Ureter (tissue), 1 donor: ENCODE measurements around the gene TNFAIP8L3. TPM values are rescaled to one million over a fixed set of nuclear protein-coding genes. Genes with fewer than 3 reads are reported as not detected.
"Not testable (repeated sequence)": the region's sequence is repeated elsewhere in the genome, so short reads cannot be mapped to it uniquely, and the experiment has no call there.

Experiments
- DNase-seq: peaks from one replicate; pipeline ENCODE4 v3.0.0-alpha.2; 2020; ENCODE audit warnings: low spot score
- total RNA-seq: library from RNA; stranded (reverse); gene quantifications from one replicate; pipeline ENCODE4 v1.2.4, GENCODE V29; 2023
- donor health status: DM: yes; HTN: yes; CAD: no.

TNFAIP8L3 gene
- 20.6 TPM for total RNA-seq

- DNase-seq, result peak; percentile 48
Measured at GRCh38 chr15:51094606-51095569, at the start of gene TNFAIP8L3. Gene TNFAIP8L3 (minus strand): TSS chr15:51094906. CDS start chr15:51094595, 311 bp downstream.

DNA sequence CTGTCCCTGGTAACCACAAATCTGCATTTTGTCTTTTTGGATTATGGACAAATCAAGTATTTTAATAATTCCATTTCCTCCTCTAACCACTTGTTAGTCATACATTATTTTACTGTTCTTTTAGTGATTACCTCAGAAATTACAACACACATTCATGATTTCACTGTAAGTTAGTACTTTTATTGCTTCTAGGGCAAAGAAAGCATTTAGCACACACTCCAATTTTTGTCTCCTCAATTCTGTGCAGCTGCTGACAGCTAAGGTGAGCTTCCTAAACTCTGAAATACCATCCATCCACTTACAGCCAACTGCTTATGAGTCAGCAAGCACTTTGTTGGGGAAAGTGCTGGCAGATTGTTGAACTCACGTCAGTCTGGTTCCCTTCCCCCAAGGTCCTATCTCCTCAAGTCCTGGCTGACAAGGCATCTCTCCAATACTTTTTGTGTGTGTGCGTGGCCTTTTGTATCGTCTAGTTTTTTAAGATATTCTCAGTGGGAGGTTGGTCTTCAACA lies 49.4 kb upstream of the TNFAIP8L3 start:
- DNase-seq, result no peak

DNA sequence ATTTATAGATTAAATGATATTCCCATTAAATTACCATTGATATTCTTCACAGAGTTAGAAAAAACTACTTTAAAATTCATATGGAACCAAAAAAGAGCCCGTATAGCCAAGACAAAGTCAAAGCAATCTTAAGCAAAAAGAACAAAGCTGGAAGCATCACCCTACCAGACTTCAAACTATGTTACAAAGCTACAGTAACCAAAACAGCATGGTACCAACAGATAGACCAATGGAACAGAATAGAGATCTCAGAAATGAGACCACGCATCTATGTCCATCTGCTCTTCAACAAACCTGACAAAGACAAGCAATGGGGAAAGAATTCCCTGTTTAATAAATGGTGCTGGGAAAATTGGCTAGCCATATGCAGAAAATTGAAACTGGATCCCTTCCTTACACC lies 45.6 kb upstream of the TNFAIP8L3 start:
- not testable (repeated sequence) for DNase-seq

DNA sequence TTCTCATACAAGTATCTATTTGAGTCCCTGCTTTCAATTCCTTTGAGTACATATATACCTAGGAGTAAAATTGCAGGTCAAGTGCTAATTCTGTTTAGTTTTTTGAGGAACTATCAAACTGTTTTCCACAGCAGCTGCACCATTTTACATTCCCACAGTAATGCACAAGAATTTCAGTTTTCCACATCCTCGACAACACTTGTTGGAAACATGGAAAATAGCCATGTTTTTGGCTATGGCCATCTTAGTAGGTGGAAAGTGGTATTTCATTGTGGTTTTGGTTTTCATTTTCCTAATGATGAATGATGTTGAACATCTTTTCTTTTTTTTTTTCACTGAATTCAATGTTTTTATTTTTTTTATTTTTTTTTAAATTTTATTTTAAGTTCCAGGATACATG lies 44.4 kb upstream of the TNFAIP8L3 start:
- no peak for DNase-seq

- DNase-seq, result no peak
Measured at GRCh38 chr15:51137880-51138430, 43.2 kb upstream of the TNFAIP8L3 start.

- DNase-seq, result no peak
Measured at GRCh38 chr15:51137024-51137423, 42.3 kb upstream of the TNFAIP8L3 start.

DNA sequence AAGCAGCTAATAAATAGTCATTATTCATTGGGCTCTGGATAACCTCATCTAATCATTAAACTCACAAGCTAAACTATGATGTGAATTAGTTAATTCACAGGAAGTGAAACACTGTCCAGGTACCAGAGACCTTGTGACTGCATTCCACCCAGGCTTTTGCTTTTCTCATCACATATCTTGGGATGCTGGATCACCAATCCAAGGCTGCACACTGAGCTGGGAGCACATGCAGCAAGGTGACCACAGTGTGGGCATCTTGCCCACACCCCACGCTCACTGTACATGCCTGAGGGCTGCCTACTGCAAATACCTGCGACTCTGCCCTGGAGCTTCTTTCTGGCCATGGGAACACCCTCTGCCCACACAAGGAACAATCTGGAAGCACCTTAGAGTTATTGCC lies 40.6 kb upstream of the TNFAIP8L3 start:
- no peak for DNase-seq

GRCh38 chr15:51134416-51135199 lies 39.9 kb upstream of the TNFAIP8L3 start:
- no peak for DNase-seq

DNA sequence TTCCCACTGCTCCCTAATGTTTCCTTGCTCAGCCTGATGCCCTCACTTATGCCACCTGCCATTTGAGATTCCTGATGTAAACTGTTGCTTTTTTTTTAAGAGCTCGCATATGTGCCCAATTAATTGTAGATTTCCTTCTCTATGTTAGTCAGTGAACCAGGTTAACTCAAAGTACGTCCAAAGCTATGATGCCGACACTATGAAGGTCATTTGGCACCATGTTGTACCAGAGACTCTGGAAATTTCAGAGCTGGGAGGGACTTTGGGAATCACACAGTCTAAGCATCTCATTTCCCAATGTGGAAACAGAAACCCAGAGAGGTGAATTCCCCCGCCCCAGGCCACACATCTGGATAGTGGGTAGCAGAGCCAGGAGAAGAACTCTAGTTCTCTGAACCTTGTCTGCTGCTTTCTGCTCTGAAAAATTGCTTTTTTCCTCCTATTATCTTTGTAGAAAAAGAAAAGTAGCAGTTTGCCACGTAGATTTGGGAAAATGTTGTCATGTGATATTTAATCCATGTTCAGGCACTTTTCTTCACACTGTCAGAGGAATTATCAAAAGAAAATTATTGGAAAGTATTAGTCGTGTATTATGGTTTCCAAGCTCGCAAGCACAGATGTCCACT lies 38.5 kb upstream of the TNFAIP8L3 start:
- DNase-seq, result no peak

DNA sequence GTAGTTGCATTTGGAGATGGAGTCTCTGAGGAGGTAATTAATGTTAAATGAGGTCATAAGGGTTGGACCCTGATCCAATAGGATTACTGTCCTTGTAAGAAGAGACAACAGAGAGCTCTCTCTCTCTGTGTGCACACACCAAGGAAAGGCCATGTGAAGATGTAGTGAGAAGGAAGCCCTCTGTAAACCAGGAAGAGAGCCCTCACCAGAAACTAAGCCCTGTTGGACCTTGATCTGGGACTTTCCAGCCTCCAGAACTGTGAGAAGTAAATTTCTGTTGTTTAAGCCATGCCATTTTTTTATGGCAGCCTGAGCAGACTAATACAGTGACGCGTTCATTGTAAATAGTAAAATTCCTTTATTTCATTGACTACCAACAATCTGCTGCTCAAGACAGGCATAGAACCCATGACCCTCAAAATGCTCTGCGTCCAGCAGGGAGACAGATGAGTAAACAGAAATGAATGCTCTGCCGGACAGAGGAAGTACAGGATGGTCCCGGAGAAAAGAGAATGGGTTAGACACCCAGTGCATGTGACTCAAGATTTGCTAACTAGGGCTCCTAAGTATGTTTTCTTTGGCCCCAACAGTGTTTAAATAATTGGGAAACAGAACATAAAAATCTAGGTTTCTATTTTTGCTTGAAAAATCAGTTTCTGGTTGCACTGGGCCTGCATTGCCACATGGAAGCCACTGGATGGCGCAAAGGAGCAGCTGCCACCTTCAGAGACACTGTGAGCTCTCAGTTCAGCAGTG lies 37.9 kb upstream of the TNFAIP8L3 start:
- peak; percentile 68 for DNase-seq

- no peak for DNase-seq
Measured at GRCh38 chr15:51131596-51132290, 37.0 kb upstream of the TNFAIP8L3 start.

DNA sequence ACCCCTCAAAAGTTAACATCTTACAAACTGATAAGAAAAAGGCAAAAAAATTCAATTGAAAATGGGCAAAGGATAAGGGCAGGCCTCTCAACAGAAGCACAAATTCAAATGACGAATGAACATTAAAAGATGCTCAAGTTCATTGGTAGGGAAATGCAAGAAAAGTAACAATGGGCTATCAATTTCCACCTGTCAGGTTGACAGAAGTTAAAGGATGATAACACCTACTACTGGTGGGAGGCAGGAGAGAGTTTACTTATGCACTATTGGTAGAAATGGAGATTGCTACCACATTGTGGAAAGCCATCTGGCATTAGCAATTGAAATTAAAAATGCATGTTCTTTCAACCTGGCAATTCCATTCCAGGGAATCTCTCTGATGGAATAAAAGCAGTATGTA lies 35.6 kb upstream of the TNFAIP8L3 start:
- no peak for DNase-seq

DNA sequence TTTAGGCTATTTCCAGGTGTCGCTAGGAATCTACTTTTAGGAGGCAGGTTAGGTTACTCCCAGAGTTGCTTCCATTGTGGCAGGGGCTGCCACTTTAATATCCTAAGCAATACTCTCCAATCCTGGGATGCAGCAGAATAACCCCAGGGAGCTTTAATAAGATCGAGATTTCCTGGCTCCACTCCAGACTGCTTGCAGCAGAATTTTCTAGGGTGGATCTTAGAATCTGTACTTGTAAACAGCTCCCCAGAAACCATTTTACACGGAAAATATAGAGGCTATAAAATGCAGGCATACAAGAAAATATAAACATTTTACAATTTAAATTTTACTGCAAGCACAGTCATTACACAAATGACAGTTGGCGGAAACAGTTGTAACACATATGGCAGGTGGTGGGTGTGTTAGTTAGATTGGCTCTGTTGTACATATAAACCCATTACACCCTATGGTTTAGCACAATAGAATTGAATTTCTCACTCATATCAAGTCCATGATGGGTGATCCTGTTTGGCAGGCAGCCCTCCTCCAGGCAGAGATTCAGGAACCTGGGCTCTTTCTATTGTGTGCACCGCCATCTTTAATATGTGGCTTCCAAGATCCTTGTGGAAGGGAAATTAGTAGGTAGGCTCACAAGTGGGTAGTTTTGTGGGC lies 35.0 kb upstream of the TNFAIP8L3 start:
- DNase-seq, result no peak

GRCh38 chr15:51128701-51129100 lies 34.0 kb upstream of the TNFAIP8L3 start:
- DNase-seq, result no peak

- no peak for DNase-seq
Measured at GRCh38 chr15:51126842-51127241, 32.1 kb upstream of the TNFAIP8L3 start.

DNA sequence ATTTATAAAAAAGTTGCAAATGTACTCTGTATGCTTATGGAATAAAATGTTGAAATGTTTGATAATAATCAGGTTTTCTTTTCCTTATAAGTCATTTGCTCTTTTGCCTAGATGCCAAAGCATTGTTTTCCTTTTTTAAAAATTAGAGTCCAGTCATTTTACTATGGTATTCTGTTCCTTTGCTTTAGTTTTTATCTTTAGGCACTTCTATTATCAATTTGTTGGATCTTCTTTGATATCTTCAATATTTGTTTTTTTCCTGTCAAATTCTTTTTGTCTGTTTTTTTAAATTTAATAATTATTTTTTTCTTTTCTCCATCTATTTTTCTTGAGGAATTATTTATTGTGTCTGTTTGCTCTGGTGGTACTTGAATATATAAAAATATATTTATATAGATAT lies 28.3 kb upstream of the TNFAIP8L3 start:
- not testable (repeated sequence) for DNase-seq

DNA sequence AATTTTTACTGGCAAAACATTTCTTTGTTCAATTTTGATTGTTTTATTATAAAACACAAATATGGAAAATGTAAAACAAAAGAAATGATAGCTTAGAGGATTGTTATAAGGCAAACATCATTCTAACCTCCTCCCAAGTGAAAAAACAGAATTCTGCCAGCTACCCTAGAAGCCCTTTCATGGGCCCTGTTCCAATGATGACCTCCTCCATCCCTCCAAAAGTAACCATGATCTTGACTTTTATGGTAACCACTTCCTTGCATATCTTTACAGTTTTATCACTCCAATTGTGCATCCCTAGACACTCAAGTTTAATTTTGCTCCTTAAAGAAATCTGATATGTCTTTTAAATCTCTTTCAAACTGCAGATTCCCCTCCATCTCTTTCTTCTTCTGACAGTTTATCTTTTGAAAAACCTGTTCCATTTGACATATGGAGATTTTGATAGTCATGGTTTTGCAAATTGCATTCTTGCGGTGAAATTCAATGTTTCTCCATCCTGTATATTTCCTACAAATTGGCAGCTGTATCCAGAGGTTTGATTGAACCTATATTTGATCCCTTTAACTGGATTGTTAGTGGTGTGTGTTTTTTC lies 27.0 kb upstream of the TNFAIP8L3 start:
- DNase-seq, result no peak

DNA sequence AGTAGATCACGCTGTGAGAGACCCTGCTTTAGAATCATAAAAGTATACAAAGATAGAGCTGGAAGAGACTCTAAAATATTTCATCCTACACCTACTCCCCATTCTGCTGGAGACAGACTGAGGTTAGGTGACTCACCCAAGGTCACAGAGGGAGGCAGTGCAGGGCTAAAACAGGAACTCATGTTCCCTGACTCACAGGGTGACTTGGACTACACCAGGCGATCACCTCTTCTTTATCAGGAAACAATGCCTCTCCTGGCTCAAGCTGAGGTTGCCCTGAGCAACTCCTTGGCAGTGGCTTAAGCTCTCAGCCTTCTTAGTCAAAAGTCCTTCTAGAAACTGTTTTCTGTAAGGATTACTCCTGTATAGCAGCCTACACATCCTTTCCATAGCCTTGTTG lies 26.4 kb upstream of the TNFAIP8L3 start:
- no peak for DNase-seq

DNA sequence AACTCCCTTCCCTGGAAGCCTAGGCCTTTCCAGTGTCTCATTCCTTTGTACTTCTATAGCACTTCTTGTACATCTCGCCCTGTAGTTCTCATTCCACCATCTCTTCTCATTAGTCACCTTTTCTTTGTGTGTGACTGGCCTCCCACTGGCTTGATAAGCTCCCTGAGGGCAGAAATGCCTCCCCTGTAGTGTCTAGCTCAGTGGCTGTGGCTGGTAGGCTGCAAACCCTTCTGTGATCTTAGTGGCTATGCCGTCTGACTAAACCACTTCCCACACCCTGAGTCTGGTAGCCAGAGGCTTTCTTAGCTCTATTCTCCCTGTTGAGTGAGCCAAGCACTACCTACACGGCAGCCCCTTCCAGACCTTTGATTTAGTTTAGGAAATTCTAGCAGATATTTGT lies 24.4 kb upstream of the TNFAIP8L3 start:
- DNase-seq, result no peak
